K562 (cell line): ENCODE data around the gene HS3ST1. TPM values are rescaled to one million over a fixed set of nuclear protein-coding genes. Genes with fewer than 3 reads are reported as not detected.

Experiments
- ATAC-seq: fragments of 200-7000 bp; cut with Tn5 transposase; 3 replicates; pipeline ENCODE4 v1.9.1; 2020; ENCODE audit warnings: moderate library complexity
- BruUV-seq: library from RNA; stranded (reverse); fragments of 400-500 nt; replicated peaks from 2 replicates; lab custom pipeline; 2021; lab: Mats Ljungman, UMichigan
- CTCF ChIA-PET: fragments of 300-600 bp; formaldehyde crosslinking; extraction: SDS; loops from one replicate; lab custom pipeline; 2021; ENCODE audit warnings: low intra/inter-chr PET ratio; lab: Yijun Ruan, JAX
- POLR2A ChIA-PET: fragments of 300-600, 350-650 bp; sonication (Branson Sonifier 250); formaldehyde crosslinking; extraction: SDS; loops from one replicate; lab custom pipeline; 2021; ENCODE audit warnings: antibody characterized with exemption, inconsistent platforms; lab: Yijun Ruan, JAX
- DNase-seq, 4 experiments: peaks; one replicate each; pipeline versions ENCODE4 v3.0.0 to v3.0.0-alpha.2; 2011 to 2018; ENCODE audit warnings: low spot score in 3 of 4, mixed read lengths in 3 of 4; ENCODE audit errors: extremely low read depth in 1 of 4
- FAIRE-seq: peaks from 2 replicates; lab custom pipeline; 2011; peaks lifted over from hg19 to GRCh38; lab: Jason Lieb, UNC
- H2AFZ ChIP-seq: 2 replicates; pipeline ENCODE4 v1.6.0; 2011; ENCODE audit warnings: low read depth, low read length, control low read depth, inconsistent platforms
- H3K27ac ChIP-seq: fragments of 200-600 bp; 3 replicates; pipeline ENCODE4 v1.8.0; 2011; ENCODE audit warnings: low read depth, mild to moderate bottlenecking, control low read depth, inconsistent platforms, low read length, moderate library complexity, mixed read lengths; ENCODE audit errors: extremely low read depth
- H3K27me3 ChIP-seq, 2 experiments: fragments of 300-600 bp in 1 of 2; 2 replicates in 1 of 2; 3 replicates in 1 of 2; pipeline versions ENCODE4 v1.6.0 to v1.8.0; 2011; ENCODE audit warnings: inconsistent platforms in 2 of 2, low read length in 2 of 2, mild to moderate bottlenecking in 1 of 2, mixed read lengths in 1 of 2, moderate library complexity in 1 of 2; ENCODE audit not compliant: control insufficient read depth in 2 of 2, insufficient read depth in 2 of 2
- H3K36me3 ChIP-seq: fragments of 300-600 bp; 3 replicates; pipeline ENCODE4 v1.8.0; 2011; ENCODE audit warnings: mild to moderate bottlenecking, low read length, inconsistent platforms; ENCODE audit not compliant: control insufficient read depth, insufficient read depth
- H3K4me1 ChIP-seq, 2 experiments: fragments of 200-600 bp in 1 of 2; replicated peaks in 1 of 2; 2 replicates in 1 of 2; 3 replicates in 1 of 2; pipeline versions ENCODE4 v1.5.1 to v1.8.0; 2011; ENCODE audit warnings: inconsistent platforms in 2 of 2, low read length in 2 of 2, mild to moderate bottlenecking in 1 of 2, mixed read lengths in 1 of 2, moderate library complexity in 1 of 2; ENCODE audit not compliant: control insufficient read depth in 2 of 2, insufficient read depth in 2 of 2
- H3K4me2 ChIP-seq: 2 replicates; pipeline ENCODE4 v1.6.1; 2011; ENCODE audit warnings: low read length, control low read depth, inconsistent platforms, mixed read lengths; ENCODE audit not compliant: insufficient read depth
- H3K4me3 ChIP-seq: fragments of 200-600 bp; sonication (generic), shearing (Covaris generic); 2 replicates; pipeline ENCODE4 v1.5.1; 2016; ENCODE audit warnings: control low read depth, inconsistent platforms
- H3K79me2 ChIP-seq: fragments of 200-600 bp; 3 replicates; pipeline ENCODE4 v1.8.0; 2011; ENCODE audit warnings: low read length, inconsistent platforms; ENCODE audit not compliant: control insufficient read depth, insufficient read depth
- H3K9ac ChIP-seq, 2 experiments: 2 replicates each; pipeline versions ENCODE4 v1.6.0 to v1.6.1; 2011; ENCODE audit warnings: low read depth in 2 of 2, low read length in 2 of 2, control low read depth in 1 of 2, inconsistent platforms in 1 of 2, mild to moderate bottlenecking in 1 of 2, mixed read lengths in 1 of 2; ENCODE audit not compliant: insufficient read depth in 1 of 2
- H3K9me1 ChIP-seq: one replicate; pipeline ENCODE4 v1.6.0; 2011; ENCODE audit warnings: inconsistent platforms, mild to moderate bottlenecking, low read length, moderate library complexity; ENCODE audit not compliant: control insufficient read depth, insufficient read depth
- H3K9me3 ChIP-seq: replicated peaks from 2 replicates; pipeline ENCODE4 v1.5.1; 2011; ENCODE audit warnings: low read depth, low read length, inconsistent platforms; ENCODE audit not compliant: control insufficient read depth, insufficient read depth
- H4K20me1 ChIP-seq: replicated peaks from 2 replicates; pipeline ENCODE4 v1.6.1; 2011; ENCODE audit warnings: low read length, inconsistent platforms, mixed read lengths; ENCODE audit not compliant: control insufficient read depth, insufficient read depth
- CBFB ChIP-seq: sonication (generic); formaldehyde crosslinking; IDR thresholded peaks from 2 replicates; pipeline ENCODE4 v1.4.0; 2020; ENCODE audit warnings: mild to moderate bottlenecking, missing genetic modification reagents
- CBX1 ChIP-seq: sonication (generic); IDR thresholded peaks from 2 replicates; pipeline ENCODE4 v1.6.1; 2016; ENCODE audit warnings: antibody characterized with exemption, low read depth, mild to moderate bottlenecking
- CCAR2 ChIP-seq: fragments of 200-400 bp; formaldehyde crosslinking; IDR thresholded peaks from 2 replicates; pipeline ENCODE4 v1.6.1; 2017; ENCODE audit warnings: mild to moderate bottlenecking, low read depth, low read length
- IRF2 ChIP-seq: sonication (generic); formaldehyde crosslinking; IDR thresholded peaks from 2 replicates; pipeline ENCODE4 v1.8.1; 2022; ENCODE audit warnings: mild to moderate bottlenecking, missing genetic modification reagents
- KDM1A ChIP-seq, 2 experiments: fragments of 450-650 bp; IDR thresholded peaks; 2 replicates each; pipeline ENCODE4 v1.6.1; 2016; ENCODE audit warnings: mild to moderate bottlenecking in 2 of 2
- MAFG ChIP-seq: fragments of 450-650 bp; conservative IDR thresholded peaks from 2 replicates; pipeline ENCODE4 v1.6.1; 2016; ENCODE audit warnings: missing genetic modification characterization, missing compliant biosample characterization
- NBN ChIP-seq: fragments of 450-650 bp; IDR thresholded peaks from 2 replicates; pipeline ENCODE4 v1.6.1; 2016; ENCODE audit warnings: low read depth, mild to moderate bottlenecking
- POLR2AphosphoS2 ChIP-seq: IDR thresholded peaks from 2 replicates; pipeline ENCODE4 v1.6.1; 2012; ENCODE audit warnings: low read length, improper control_type of control experiment
- RBFOX2 ChIP-seq: fragments of 200-400 bp; formaldehyde crosslinking; IDR thresholded peaks from 2 replicates; pipeline ENCODE4 v1.6.1; 2017; ENCODE audit warnings: low read depth, mild to moderate bottlenecking, low read length, moderate library complexity
- TFAM ChIP-seq: fragments of 250-450 bp; sonication (Bioruptor Pico); conservative IDR thresholded peaks from 2 replicates; pipeline ENCODE4 v1.5.0; 2021; ENCODE audit warnings: mild to moderate bottlenecking, moderate library complexity
- ZEB2 ChIP-seq: fragments of 450-650 bp; IDR thresholded peaks from 2 replicates; pipeline ENCODE4 v1.6.1; 2016
- WGBS: fragments of 100-300 bp; shearing (Covaris generic); methylation state at CpG from one replicate; pipeline ENCODE4 v1.1.6; 2016; ENCODE audit warnings: low coverage, mixed read lengths; ENCODE audit not compliant: insufficient coverage; ENCODE audit errors: missing lambda C conversion rate; 5-methylcytosine and 5-hydroxymethylcytosine counted together
- in situ Hi-C: fragments of 300-500 bp; cut with MboI; formaldehyde crosslinking; loops from 4 replicates; pipeline ENCODE4 v1.15.0; 2018; ENCODE audit warnings: inconsistent platforms, mixed read lengths
- intact Hi-C: fragments of 100-400 bp; cut with micrococcal nuclease; formaldehyde crosslinking; loops from 2 replicates; pipeline ENCODE4 v1.14.2; 2022
- polyA plus RNA-seq, 8 experiments: library from polyadenylated mRNA; depleted of rRNA in 4 of 8; stranded (reverse) in 5 of 8; unstranded in 3 of 8; fragments of >200 nt; fragmentation: Nextera tagmentation in 2 of 8; fragmentation: Illumina TruSeq in 1 of 8; extraction: Ambion mirVana in 2 of 8; extraction: Trizol in 1 of 8; gene quantifications; 2 replicates each; pipeline versions ENCODE4 v1.2.1 to v1.2.3, GENCODE V29; 2011 to 2014; ENCODE audit warnings: inconsistent platforms in 1 of 8, missing spikeins in 1 of 8
- total RNA-seq, 7 experiments: library from RNA; depleted of rRNA in 6 of 7; stranded (reverse); fragments of >200 nt in 6 of 7; fragmentation: Illumina TruSeq in 2 of 7; extraction: Trizol in 2 of 7; gene quantifications; 2 replicates each; pipeline versions ENCODE4 v1.2.1 to v1.2.3, GENCODE V29; 2011 to 2021; ENCODE audit warnings: low replicate concordance in 1 of 7
- TF ChIP-seq, protein P1 (sequence below): IDR thresholded peaks from 3 replicates; pipeline ENCODE4 v1.6.1; 2011; ENCODE audit warnings: borderline replicate concordance, mild to moderate bottlenecking, moderate library complexity; ENCODE audit not compliant: insufficient read length; ENCODE audit errors: extremely low read depth

HS3ST1 gene
- total and polyA plus RNA-seq, 9 of the 15 experiments (the other 6 are each of a cell fraction or from before 2014, with no cell fraction given) = 0.02 TPM; not detected in 8

DNA sequence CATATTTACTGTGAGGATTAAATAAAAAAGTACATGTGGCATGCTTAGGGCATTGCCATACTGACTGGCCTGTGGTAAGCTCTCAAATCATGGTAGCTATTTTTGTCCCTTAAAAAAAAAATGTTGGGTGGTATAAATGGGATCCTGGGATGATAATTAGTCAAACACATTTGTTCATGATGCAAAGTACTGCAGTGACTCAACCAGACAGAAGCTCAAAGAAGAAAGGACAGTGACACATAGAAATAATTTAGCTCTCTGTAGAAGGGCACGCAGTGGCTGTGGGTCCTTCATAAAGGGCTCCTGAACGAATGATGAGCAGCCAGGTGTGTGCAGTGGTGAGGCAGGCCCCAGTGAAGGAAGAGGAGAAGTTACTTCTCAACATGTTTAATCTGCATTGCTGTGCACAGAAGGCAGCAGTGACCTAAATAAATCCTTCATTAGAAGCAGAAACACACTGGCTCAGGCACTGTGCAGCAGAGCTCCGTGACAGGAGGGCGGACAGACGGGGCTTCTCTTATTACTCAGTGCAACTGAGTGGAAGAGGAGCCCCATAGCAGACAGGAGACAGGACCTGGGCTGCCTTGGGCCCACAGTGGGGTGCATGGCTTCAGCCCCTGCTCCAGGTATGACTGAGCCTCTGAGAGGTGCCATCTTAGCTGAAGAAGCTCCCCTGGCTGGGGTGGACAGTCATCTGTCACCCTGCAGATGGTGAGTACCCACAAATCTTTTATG lies 20.3 kb downstream of the HS3ST1 start (continued):
- TF ChIP-seq, protein P1, sequence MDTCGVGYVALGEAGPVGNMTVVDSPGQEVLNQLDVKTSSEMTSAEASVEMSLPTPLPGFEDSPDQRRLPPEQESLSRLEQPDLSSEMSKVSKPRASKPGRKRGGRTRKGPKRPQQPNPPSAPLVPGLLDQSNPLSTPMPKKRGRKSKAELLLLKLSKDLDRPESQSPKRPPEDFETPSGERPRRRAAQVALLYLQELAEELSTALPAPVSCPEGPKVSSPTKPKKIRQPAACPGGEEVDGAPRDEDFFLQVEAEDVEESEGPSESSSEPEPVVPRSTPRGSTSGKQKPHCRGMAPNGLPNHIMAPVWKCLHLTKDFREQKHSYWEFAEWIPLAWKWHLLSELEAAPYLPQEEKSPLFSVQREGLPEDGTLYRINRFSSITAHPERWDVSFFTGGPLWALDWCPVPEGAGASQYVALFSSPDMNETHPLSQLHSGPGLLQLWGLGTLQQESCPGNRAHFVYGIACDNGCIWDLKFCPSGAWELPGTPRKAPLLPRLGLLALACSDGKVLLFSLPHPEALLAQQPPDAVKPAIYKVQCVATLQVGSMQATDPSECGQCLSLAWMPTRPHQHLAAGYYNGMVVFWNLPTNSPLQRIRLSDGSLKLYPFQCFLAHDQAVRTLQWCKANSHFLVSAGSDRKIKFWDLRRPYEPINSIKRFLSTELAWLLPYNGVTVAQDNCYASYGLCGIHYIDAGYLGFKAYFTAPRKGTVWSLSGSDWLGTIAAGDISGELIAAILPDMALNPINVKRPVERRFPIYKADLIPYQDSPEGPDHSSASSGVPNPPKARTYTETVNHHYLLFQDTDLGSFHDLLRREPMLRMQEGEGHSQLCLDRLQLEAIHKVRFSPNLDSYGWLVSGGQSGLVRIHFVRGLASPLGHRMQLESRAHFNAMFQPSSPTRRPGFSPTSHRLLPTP = no peak
- no peak for TF ChIP-seq KDM1A (IDR thresholded peaks at IDR 0.05)
- no peak for TF ChIP-seq TFAM
- TF ChIP-seq MAFG (tag) = no peak
- no peak for TF ChIP-seq CBFB (CRISPR knock-in tag)

DNA sequence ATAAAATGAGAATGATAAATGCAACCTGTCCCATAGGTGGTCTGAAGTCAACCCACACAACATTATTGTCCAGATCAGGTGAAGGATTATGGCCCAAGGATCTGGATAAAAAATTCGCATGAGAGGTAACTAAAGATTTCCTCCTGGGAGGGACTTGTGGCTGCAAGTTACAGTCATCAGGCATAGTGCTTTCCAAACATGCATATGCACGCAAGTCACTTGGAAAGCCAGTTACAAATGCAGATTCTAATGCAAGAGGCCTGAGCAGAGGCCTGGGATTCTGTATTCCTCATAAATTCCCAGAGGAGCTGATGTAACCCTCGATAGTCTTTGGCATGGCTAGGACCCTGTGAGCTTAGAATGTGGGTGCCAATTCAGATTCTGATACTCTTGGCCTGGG lies 21.1 kb downstream of the HS3ST1 start:
- ATAC-seq (no peak), FAIRE-seq (no peak), DNase-seq (no peak)
- H3K4me1 ChIP-seq = no peaks in the 10 kb centered on the region
- no peak overlapping the region for H3K4me3 ChIP-seq
- H3K9ac ChIP-seq = no peak overlapping the region
- no peaks in the 10 kb centered on the region for H3K9me3 ChIP-seq
- H3K36me3 ChIP-seq = no peaks in the 10 kb centered on the region
- CTCF ChIA-PET = no interaction called here
- no peaks in the 10 kb centered on the region for H3K27me3 ChIP-seq
- H3K9me1 ChIP-seq = no peaks in the 10 kb centered on the region
- no peaks in the 10 kb centered on the region for H3K79me2 ChIP-seq
- no TSS peak for BruUV-seq
- WGBS = 0% methylated on average over 3 of the region's 3 CpGs
- in situ Hi-C loops = loop anchor here (25.0 kb wide), 2 partner anchors 820 to 1245 kb away; no protein-coding TSS in a partner anchor
- no peak overlapping the region for H3K4me2 ChIP-seq
- H4K20me1 ChIP-seq = no peaks in the 10 kb centered on the region
- POLR2A ChIA-PET = no interaction called here
- no peak overlapping the region for H2AFZ ChIP-seq
- intact Hi-C loops = no loop called here
- H3K27ac ChIP-seq = no peak overlapping the region
- TF ChIP-seq CCAR2 (no peak), ZEB2 (no peak), CBX1 (no peak), NBN (no peak), IRF2 (CRISPR knock-in tag) (no peak), POLR2AphosphoS2 (no peak), RBFOX2 (no peak)
